GM21529 (cell line): Measurements from ENCODE around the gene TRABD2A.
A peak's percentile ranks its signal among the peaks of the same experiment; 100 is the strongest.

Experiments used
- ATAC-seq: cut with Tn5 transposase; IDR thresholded peaks from one replicate; pipeline ENCODE4 v1.9.1; 2021; ENCODE audit not compliant: unreplicated experiment

Gene TRABD2A

DNA sequence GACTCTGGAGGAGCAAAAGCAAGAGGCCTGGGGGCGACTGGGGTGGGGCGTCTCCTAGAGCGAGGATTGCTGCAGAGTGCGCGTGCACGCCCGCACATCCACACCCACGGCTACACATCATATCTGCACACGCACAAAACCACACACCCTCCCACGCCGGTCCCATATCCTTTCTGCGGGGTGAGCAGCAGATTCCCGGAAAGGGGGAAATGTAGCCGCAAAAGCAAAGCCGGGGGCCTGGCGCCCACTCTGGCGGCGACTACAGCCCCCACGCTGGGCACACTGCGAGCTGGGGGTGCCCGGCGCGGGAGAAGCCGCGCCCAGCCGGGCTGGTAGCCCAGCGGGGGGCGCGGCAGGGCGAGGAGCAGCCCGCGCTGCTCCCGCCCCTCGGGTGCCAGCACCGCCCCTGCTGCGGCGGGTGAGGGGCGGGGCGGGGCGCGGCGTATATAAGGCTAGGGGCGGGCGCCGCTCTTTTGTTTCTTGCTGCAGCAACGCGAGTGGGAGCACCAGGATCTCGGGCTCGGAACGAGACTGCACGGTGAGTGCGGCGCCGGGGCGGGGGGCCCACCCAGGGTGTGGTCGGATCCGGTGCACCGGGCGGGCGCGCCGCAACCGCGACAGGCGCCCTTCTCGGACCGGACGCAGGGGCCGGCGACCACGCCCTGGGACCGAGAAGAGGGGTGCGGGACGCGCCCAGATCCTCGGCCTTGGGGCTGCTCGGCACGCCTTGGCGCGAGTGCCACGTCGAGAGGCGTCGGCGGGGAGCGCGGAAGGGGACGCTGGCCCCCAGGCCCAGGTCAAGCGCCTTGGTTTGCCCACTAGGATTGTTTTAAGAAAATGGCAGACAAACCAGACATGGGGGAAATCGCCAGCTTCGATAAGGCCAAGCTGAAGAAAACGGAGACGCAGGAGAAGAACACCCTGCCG, 24.6 kb upstream of the TRABD2A start, which contains the start of gene TMSB10:
Gene TMSB10 (plus strand): TSS at position 476 of the 927 bp plus-strand sequence.
- peak; percentile 65 for ATAC-seq

DNA sequence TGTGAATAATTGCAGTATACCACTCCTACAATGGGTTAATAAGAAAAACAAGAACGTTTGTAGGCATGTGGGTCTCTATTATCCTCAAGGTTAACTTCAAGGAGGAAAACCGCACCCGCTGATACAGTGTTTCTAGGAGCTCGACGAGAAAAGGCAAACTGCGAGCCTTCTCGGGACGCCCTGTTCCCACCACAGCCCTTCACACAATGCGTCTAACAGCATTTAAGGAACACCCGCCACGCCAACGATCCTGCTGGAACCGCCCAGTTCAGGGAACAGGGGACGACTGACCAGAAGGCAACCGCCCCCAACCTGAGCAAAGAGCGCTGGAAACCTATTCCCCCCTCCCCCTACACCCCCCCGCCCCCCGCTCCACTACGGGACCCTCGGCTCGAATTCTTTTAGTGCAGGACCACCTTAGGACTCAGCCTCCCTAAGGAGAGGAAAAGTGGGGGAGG, 23.9 kb upstream of the TRABD2A start:
- no peak for ATAC-seq

DNA sequence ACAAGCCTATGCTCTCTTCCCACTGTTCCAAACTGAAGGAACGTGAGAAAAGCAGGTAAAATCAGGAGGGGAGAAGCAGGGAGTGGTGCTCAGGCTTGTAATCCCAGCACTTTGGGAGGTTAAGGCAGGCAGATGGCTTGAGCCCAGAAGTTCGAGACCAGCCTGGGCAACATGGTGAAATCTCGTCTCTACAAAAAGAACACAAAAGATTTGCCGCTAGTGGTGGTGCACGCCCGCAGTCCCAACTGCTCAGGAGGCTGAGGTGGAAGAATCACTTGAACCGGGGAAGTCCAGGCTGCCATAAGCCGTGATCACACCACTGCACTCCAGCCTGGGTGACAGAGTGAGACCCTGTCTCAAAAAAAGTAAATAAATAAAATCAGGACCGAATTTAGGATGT, 23.3 kb upstream of the TRABD2A start:
- no peak for ATAC-seq

DNA sequence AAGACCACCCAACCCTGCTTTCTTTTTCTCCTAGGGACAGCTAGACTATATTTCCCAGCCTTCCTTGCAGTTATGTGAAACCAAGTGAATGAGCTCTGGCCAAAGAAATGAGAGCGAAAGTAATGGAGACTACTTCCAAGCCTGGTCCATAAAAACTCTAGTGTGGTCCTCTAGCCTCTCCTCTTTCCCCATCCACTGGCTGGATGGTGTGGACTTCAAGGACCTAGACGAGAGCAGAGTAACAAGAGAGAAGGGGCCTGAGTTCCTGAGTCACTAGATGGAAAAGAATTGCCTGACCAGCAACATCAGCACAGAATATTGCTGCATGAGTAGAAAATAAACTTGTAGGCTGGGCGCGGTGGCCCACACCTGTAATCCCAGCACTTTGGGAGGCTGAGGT, 21.6 kb upstream of the TRABD2A start:
- ATAC-seq: no peak

DNA sequence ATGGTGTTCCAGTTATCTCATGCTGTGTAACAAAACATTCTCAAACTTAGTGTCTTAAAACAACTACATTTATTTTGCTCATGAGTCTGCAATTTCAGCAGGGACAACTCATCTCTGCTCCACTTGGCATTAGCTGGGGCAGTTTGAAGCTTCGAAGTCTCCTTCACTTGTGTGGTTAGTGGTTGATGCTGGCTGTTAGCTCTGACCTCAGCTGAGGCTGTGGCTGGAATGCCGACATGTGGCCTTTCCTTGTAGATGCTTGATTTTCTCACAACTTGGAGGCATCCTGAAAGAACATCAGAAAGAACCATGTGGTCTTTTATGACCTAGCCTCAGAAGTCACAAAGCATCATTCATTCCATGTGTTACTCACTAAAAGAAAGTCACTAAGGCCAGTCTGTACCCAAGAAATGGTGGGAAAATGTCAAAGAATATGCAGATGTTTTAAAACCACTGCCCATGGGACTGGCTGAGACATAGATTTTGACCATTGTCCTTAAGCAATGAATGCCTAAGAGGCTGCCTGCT, 20.8 kb upstream of the TRABD2A start:
- no peak for ATAC-seq

DNA sequence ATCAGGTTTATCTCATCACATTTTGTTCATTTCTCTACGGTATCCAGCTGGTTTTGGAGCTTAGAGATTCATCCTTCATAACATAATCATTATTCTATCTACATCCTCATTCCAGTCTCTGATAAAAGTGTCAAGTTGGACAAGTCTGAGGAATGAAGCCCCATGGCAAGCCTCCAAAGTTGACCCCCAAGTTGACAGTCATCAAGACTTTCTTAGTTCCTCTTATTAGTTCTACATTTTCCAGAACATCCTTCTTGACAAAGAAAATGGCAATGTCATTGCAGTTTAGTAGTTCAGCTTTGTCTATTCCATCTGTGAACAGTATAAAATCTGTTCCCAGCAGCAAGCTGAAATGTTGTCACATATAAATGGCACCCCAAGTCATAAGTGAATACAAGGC, 20.1 kb upstream of the TRABD2A start:
- no peak for ATAC-seq

DNA sequence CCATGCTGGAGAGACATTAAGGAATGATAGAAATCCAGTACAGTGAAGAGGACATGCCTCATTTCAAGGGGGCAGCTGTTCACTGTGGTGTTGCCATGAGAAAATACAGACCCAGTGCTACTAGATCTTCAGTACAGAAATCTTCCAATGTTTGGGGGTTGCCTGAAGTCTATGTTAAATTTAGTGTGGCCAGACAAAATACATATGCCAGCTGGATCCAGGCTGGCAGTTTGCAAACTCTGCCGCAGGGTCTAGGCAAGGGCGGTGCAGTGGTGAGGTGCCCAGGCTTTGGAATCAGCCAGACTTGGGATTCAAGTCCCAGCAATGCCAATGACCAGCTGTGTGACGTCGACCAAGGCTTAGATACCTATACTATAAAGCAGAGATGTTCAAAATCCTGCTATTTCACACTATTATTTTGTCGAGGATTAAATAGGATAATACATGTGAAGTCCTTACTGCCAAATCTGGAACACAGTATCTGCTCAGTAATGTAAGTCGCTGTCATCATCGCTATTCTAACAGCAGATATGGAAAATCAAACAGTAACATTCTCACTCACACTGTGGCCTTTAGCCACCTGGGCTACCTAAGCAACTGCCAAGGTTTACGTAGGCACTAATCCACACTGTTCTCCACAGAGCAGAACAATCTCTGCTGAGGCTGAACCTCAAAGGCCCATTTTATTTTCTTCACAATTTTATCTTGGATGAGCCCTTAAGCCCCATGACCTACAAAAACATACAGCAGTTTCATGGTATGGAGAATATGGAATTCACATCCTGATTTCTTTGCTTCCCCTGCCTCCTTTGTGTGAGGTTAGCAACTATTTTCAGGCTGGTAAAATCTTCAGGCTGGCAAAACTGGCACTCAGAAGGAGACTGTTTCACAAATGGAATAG, 18.7 kb upstream of the TRABD2A start:
- ATAC-seq: no peak

DNA sequence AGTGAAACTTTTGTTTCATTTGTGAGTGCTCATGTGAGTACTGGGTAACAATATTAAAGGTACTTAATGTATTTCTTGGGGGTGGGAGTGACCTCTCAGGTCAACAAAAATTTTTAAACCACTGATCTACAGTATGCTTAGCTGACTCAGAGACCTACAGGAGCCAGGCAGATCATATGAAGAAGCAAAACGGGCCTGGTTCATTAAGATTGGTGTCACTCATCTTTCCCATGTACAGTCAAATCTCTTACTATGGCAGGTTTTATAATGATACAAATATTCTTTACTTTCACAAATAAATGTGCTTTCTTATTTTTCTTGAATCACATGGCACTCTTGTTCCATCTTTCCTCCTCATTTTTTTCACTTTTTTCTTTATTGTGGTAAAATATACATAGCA, 16.9 kb upstream of the TRABD2A start:
- no peak for ATAC-seq

DNA sequence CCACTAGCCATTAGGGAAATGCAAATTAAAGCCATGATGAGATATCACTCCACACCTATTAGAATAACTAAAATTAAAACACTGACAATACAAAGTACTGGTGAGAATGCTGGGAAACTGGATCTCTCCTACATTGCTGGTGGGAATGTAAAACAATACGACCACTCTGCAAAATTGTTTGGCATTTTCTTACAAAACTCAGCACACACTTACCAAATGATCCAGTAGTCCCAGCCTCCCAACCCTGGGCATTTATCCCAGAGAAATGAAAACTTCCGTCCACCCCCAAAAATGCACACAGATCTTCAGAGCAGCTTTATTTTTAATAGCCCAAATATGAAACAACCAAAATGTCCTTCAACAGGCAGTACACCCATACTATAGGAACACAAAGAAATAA, 15.7 kb upstream of the TRABD2A start:
- no peak for ATAC-seq

DNA sequence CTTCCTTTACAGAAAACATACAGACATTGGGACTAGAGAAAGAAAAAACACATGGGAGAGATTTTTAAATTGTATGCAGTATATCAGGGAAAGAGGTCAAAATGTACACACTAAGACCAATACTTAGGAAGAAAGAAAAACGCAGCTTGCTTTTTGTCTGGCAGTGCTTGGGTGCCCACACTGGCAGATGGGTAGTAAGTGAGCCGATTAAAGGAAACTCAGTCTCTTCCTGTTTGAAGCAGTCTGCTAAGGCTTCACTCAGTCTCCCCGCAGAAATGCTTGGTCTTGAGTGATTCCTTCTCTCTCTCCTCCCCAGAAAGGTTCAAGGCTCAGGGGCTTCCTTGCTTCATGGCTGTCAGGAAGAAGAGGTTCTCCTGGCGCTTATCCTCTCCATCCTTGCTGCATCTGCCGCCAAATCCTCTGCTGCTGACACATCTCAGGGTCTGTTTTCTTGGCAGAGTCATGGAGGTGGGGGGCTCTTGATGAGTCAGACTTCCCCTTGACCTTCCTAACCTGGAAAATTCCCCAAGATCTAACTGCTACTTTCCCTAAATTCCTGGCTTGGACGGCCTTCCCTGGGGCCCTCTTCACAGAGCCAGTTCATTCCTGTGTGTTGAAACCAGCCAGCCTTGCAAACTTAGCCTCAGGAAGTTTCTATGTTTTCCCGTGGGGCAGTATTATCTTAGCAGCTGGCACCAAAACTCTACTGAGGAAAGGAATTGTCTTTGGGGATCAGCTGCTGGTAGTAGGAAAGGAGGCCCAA, 14.1 kb upstream of the TRABD2A start:
- ATAC-seq: no peak

DNA sequence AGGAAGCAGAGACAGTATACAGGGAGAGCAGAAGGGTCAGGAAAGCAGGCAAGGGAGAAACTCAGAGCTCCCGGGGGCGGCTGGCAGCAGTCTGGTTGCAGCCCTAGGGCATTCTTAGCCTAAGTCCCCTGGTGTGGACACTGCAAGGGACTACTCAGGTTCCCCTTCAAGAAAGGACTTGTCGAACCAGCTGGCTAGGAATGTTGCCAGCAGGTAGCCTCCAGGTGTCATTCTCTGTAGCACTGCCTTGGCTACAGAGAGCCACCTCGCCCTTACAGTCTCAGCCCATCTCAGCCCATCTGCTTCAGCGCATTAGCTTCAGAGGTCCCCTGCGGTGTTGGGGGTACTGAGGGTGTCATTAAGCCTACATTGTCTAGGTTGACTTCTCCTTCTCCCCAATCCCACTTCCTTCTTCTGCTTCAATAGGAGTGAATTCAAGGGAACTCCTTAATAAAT, 13.3 kb upstream of the TRABD2A start:
- no peak for ATAC-seq

DNA sequence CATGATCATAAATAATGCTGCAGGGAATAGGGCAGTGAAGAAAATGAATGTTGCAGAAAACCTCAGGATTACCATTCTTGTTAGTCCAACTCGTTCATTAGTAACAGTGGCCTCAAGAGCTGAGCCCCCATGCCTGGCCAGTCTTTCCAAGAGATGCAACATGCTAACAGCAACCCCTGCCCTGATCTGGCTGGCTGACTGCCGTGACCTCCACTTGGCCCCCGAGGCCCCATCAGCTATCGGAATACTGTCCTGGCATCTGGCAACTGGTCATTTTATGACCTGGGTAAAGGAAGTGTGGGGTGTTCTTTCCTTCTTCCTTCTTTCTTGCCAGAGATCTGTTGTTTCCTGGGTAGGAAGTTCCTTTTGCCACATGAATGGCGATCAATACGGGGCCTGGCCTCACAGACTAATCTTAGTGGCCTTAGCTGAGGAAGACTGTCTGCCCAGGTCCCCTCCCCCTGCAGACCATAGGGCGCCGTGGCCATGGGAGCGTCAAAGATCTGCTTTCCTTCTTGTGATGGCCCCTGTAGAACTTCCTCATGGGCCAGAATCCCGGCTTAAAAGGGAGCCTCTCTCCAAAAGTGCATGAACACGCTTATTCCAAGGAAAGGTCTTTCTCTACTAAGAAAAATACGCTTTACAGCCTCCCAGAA, 10.6 kb upstream of the TRABD2A start:
- ATAC-seq: no peak

DNA sequence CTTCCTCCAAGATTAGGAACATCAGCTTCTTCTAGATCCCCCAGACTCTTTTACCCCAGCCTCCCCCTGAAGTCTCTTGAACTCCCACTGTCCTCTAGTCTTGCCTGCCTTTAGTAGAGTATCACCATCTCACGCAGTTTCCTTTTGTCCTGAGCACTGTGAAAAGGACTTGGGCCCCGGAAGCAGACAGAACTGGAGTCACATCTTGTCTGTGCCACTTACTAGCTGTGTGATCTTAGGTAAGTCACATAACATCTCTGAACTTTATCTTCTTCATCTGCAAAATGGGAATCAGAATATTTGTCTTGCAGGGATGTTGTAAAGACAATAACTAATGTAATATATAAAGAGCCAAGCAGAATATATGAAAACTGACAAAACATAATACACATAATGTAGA, 8.4 kb upstream of the TRABD2A start:
- ATAC-seq: peak; percentile 11

DNA sequence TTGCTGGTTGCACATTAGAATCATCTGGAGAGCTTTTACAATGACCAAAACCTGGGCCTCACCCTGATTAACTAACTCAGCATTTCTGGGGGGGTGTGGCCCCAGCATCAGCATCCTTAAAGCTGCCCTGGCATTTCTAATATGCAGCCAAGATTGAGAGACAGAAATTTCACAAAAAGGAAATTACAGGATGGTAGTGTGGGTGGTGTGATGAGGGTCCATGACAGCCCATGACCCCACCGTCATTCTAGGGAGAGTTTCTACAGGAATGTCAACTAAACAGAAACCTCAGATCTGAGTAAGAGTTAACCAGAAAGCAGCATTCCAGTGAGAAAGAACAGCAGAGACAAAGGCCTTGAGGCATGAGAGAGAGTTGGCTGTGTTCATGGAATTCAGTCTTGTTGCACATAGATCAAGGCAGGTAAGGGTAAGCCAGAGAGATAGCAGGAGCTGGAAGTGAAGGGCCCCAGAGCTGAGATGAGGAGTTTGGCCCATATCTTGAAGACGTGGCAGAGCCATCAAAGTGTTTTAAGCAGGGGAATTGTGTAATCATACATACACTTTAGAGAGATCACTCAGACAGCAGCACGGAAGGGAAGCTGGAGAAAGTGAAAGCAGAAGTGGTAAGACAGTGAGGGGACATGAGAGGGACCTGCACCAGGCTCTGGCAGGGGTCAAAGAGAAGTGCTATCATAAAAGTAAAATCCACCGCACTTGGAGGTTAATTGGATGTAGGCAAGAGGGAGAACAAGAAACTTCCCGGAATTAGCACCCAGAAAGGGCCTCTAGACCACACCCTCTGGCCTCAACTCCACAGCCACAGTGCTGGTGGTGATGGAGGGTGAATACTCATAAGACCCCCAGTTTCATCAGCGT, 7.8 kb upstream of the TRABD2A start:
- peak; percentile 98 for ATAC-seq

DNA sequence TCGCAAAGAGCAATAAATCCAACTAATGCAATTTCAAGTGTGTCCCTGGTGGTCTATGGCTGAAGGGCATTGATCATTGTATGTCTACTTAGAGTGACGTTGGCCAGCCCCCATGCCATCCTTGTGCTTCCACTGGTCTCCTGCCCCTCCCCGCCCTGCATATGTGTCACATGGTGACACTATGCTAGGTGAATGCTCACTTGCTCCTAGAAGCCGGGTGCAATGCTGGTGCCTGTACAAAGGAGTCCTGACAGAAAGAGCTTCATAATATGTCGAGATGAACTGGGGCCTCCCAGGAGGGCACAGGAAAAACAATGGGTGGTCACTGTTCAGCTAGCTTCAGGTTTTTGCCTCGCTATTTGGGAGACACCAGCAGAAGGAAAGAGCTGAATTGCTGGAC, 5.9 kb upstream of the TRABD2A start:
- ATAC-seq: no peak

DNA sequence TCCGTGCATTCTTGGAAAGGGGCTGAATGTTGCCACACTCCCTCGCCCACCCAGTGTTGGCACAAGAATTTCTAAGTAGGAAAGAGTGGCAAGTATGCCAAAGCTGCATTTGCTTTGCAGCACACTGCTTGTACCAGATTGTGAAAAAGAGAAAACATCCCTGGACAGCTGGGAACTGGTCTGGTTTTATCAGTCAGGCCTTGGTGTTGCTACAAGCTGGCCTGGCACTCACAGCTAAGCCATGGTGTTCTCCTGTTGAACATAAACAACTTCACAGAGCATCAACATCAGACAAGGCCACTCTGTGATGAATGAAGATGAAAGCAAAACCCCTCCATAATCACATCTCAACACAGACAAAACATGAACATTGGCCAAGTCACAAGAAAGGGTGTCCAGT, 4.2 kb upstream of the TRABD2A start:
- ATAC-seq: no peak

DNA sequence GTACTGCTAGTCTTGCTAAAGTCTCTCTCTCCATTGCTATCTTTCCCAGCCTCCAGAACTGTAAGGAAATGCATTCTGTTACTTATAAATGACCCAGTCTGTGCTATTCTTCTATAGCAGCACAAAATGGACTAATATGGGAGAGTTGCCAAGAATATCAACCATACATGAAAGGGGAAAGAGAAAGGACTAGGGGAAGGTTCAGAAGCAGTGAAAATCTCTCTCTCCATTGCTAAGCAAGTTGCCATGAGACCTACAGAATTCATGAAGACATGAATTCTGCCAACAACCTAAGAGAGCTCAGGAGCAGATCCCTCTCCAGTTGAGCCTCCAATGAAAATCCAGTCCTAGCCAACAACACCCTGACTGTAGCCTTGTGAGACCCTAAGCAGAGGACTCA, 3.6 kb upstream of the TRABD2A start:
- ATAC-seq: no peak

DNA sequence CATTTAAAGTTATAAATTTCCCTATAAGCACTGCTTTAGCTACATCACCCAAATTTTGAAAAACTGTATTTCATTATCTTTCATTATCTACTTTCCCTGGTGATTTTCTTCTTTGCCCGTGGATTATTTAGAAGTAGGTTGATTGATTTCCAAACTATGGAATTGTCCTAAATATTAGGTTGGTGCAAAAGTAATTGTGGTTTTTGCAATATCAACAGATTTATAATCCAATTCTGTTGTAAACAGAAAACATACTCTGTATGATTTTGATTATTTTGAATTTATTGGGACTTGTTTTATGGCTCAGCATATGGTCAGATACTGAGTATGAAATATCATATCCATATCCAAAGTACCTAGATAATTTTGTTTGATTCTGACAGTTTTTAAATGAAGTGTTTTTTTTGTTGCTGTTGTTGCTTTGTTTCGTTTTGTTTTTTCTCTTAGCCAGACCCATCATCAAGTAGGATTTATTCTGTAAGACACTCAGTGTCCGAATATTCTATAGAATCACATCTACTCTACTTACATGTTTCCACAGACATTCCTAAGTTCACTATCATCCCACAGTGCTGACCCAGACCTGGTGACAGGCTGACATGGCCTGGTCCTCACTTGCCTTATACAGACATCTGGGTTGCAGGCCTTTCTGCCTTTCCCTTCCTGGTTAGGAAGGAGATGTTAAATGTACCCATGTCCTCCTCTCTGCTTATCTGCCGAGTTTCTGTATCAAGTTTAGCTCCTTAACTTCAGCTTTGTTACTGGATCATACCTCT, 2.1 kb upstream of the TRABD2A start:
- no peak for ATAC-seq

DNA sequence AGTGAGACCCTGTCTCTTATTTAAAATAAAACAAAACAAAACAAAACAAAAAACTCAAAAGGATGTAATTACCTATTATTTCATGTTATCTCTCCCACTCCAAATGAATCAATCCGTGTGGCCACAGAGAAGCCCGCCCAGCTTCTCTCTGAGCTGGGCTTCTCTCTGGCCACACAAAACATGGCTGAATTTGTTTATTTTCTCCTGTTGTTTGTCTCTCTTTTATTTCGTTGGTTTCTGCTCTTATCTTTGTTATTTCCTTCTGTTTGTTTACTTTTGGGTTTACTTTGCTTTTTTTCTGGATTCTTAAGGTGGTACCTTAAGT, 1.5 kb upstream of the TRABD2A start:
- no peak for ATAC-seq
